Measurements from ENCODE around the gene ITGB6. TPM values are rescaled to one million over a fixed set of nuclear protein-coding genes. Genes with fewer than 3 reads are reported as not detected.

Gene ITGB6
- total and polyA plus RNA-seq, 2 donors from 2014 or later, result 13.4 to 302 TPM

DNA sequence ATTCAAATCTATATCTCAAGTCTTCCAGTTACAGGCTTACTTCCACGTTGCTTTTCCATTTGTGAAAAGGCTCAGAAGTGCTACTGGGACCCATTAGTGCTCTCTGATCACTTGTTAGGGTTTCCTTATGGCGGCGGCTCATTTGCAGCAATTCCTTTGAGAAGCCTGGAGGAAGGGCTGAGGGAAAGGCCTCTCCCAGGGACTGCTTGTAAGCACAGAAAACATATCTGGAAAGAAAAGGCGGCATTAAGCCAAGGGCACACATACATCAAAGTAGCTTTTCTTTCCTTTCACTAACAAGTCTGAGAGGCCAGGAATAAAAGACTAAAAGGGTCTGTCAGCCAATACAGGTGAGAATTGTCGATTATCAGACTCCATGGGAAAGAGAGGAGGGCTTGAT lies 39.4 kb upstream of the ITGB6 start:
- Histone ChIP-seq H3K9me3 (ENCODE audit: control insufficient read depth in 2 of 3, insufficient read depth in 1 of 3, low read length in 3 of 3) (no peaks in the 10 kb centered on the region), H3K36me3 (ENCODE audit: control insufficient read depth in 2 of 3, insufficient read depth in 3 of 3, low read length in 3 of 3) (no peaks in the 10 kb centered on the region), H3K4me3 (ENCODE audit: low read length in 3 of 3) (no peak overlapping the region), H3K9ac (ENCODE audit: low read length in 3 of 3) (no peak overlapping the region), H3K4me1 (ENCODE audit: control insufficient read depth in 2 of 3, insufficient read depth in 2 of 3, low read depth in 1 of 3, low read length in 3 of 3) (peaks cover 2 to 16% (median 13%) of the 10 kb centered on the region in 3 donors), H3K27me3 (ENCODE audit: control insufficient read depth, insufficient read depth, low read length) (no peaks in the 10 kb centered on the region), H3K27ac (ENCODE audit: low read depth in 2 of 2, low read length in 2 of 2) (no peak overlapping the region)
- TF ChIP-seq, protein P1, sequence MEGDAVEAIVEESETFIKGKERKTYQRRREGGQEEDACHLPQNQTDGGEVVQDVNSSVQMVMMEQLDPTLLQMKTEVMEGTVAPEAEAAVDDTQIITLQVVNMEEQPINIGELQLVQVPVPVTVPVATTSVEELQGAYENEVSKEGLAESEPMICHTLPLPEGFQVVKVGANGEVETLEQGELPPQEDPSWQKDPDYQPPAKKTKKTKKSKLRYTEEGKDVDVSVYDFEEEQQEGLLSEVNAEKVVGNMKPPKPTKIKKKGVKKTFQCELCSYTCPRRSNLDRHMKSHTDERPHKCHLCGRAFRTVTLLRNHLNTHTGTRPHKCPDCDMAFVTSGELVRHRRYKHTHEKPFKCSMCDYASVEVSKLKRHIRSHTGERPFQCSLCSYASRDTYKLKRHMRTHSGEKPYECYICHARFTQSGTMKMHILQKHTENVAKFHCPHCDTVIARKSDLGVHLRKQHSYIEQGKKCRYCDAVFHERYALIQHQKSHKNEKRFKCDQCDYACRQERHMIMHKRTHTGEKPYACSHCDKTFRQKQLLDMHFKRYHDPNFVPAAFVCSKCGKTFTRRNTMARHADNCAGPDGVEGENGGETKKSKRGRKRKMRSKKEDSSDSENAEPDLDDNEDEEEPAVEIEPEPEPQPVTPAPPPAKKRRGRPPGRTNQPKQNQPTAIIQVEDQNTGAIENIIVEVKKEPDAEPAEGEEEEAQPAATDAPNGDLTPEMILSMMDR (IDR thresholded peaks at IDR 0.05; ENCODE audit: borderline replicate concordance, extremely low read depth, insufficient read depth), result no peak
- intact Hi-C loops (cut with DNase I), result no loop called here
- FAIRE-seq, result no peak
- DNase-seq, result no peak

GRCh38 chr2:160238392-160238791 lies 38.3 kb upstream of the ITGB6 start:
- DNase-seq (no peak), FAIRE-seq (no peak)
- no peaks in the 10 kb centered on the region for H3K27me3 ChIP-seq (ENCODE audit: control insufficient read depth, insufficient read depth, low read length)
- no peaks in the 10 kb centered on the region for H3K9me3 ChIP-seq (ENCODE audit: control insufficient read depth in 2 of 3, insufficient read depth in 1 of 3, low read length in 3 of 3)
- no peak overlapping the region for H3K27ac ChIP-seq (ENCODE audit: low read depth in 2 of 2, low read length in 2 of 2)
- no peaks in the 10 kb centered on the region for H3K36me3 ChIP-seq (ENCODE audit: control insufficient read depth in 2 of 3, insufficient read depth in 3 of 3, low read length in 3 of 3)
- TF ChIP-seq, protein P1 (IDR thresholded peaks at IDR 0.05; ENCODE audit: borderline replicate concordance, extremely low read depth, insufficient read depth), result no peak
- H3K4me1 ChIP-seq (ENCODE audit: control insufficient read depth in 2 of 3, insufficient read depth in 2 of 3, low read depth in 1 of 3, low read length in 3 of 3), result peaks cover 2 to 14% (median 9%) of the 10 kb centered on the region in 3 donors
- intact Hi-C loops (cut with DNase I), result no loop called here
- H3K4me3 ChIP-seq (ENCODE audit: low read length in 3 of 3), result no peak overlapping the region
- H3K9ac ChIP-seq (ENCODE audit: low read length in 3 of 3), result no peak overlapping the region

DNA sequence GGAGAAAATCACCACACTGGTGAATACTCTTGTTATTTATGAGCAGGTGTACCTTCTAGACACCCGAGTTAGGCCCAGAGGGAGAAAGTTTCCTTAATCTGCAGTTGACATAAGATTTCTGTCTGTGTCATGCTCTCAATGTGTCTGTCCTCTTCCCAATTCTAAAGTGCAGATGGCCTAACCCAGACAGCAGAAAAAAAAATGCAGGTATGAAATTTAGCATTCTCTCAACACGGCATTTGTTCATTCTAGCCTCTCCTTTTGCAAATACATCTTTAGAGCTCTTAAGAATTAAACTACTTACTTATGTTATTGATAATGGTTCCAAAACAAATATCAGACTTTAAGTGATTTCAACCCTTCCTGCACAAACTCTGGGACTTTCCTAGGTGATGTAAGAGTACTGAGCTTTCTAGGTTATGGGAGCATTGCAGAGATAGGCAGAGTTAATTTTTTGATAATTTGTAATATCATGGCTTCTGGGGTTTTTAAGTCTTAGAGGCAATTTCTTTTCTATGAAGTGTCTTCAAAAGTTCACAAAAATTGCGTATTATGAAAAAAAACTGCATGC lies 32.9 kb upstream of the ITGB6 start:
- intact Hi-C loops (cut with DNase I), result no loop called here
- Histone ChIP-seq H3K4me1 (ENCODE audit: control insufficient read depth in 2 of 3, insufficient read depth in 2 of 3, low read depth in 1 of 3, low read length in 3 of 3) (peaks cover 5 to 15% (median 6%) of the 10 kb centered on the region in 3 donors), H3K9me3 (ENCODE audit: control insufficient read depth in 2 of 3, insufficient read depth in 1 of 3, low read length in 3 of 3) (no peaks in the 10 kb centered on the region), H3K9ac (ENCODE audit: low read length in 3 of 3) (no peak overlapping the region), H3K36me3 (ENCODE audit: control insufficient read depth in 2 of 3, insufficient read depth in 3 of 3, low read length in 3 of 3) (no peaks in the 10 kb centered on the region), H3K27me3 (ENCODE audit: control insufficient read depth, insufficient read depth, low read length) (no peaks in the 10 kb centered on the region), H3K4me3 (ENCODE audit: low read length in 3 of 3) (no peak overlapping the region), H3K27ac (ENCODE audit: low read depth in 2 of 2, low read length in 2 of 2) (no peak overlapping the region)
- DNase-seq, result no peak
- no peak for FAIRE-seq
- TF ChIP-seq, protein P1 (IDR thresholded peaks at IDR 0.05; ENCODE audit: borderline replicate concordance, extremely low read depth, insufficient read depth), result no peak

DNA sequence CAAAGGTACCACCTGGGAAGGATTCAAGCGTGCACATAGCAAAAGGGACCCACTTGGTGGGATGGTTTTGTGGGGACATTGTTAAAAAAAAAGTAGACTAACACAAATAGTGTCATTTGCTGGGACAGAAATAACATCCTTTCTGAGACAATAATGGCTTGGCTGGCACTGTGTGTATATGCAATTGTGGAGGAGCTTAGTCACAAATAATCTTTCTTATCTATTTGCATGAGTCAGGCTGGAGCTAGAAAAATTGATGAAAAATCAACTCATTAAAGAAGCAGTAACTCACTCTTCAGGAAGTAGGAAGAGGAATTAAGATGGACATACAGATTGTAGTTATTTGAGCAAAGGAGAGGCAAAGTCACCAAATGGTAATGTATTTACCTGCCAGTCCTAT lies 29.5 kb upstream of the ITGB6 start:
- Histone ChIP-seq H3K9me3 (ENCODE audit: control insufficient read depth in 2 of 3, insufficient read depth in 1 of 3, low read length in 3 of 3) (no peaks in the 10 kb centered on the region), H3K4me1 (ENCODE audit: control insufficient read depth in 2 of 3, insufficient read depth in 2 of 3, low read depth in 1 of 3, low read length in 3 of 3) (peaks cover 6 to 36% (median 20%) of the 10 kb centered on the region in 3 donors), H3K27ac (ENCODE audit: low read depth in 2 of 2, low read length in 2 of 2) (peak overlapping the region; percentile 53 to 66), H3K27me3 (ENCODE audit: control insufficient read depth, insufficient read depth, low read length) (no peaks in the 10 kb centered on the region), H3K9ac (ENCODE audit: low read length in 3 of 3) (no peak overlapping the region), H3K4me3 (ENCODE audit: low read length in 3 of 3) (no peak overlapping the region), H3K36me3 (ENCODE audit: control insufficient read depth in 2 of 3, insufficient read depth in 3 of 3, low read length in 3 of 3) (no peaks in the 10 kb centered on the region)
- FAIRE-seq, result no peak
- TF ChIP-seq, protein P1 (IDR thresholded peaks at IDR 0.05; ENCODE audit: borderline replicate concordance, extremely low read depth, insufficient read depth), result no peak
- intact Hi-C loops (cut with DNase I), result no loop called here
- DNase-seq, result no peak

Measured in kidney (tissue), 14 donors.